ENCODE results near the gene RABEP1. TPM values are rescaled to one million over a fixed set of nuclear protein-coding genes. Genes with fewer than 3 reads are reported as not detected.

The RABEP1 gene
- total and polyA plus RNA-seq, 9 of the 15 experiments (the other 6 are each of a cell fraction or from before 2014, with no cell fraction given), result 8.2 to 38.9 (median 30.3) TPM

DNA sequence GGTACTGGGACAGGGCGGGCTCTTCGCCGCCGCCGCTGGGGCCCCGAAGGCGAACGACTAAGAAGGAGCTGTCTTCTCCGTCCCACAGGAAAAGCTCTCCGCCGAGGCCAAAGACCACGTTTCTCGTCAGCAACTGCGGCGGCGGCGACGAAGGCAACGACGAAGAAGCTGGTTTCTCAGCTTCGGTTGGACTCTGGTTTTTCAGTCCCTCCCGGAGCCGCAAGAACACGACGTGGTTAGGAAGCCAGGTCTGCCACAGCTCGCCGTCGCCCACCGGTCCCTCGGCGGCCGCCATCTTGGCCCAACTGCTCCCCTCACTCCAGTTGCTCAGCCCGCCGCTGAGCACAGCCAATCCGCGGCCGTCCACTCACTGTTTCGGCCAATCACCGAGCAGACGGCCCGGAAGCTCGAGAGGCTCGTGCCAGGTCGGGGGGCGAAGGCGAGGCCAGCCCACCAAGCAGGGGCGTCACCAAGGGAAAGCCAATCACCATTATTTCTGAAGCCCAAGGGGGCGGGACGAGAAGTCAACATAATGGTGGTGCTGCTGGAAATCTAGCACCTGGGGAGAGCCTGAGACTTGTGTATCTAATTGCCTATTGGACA is 137.4 kb downstream of the RABEP1 start, which contains the start of gene NUP88 (continued):
- TF ChIP-seq, protein P1, sequence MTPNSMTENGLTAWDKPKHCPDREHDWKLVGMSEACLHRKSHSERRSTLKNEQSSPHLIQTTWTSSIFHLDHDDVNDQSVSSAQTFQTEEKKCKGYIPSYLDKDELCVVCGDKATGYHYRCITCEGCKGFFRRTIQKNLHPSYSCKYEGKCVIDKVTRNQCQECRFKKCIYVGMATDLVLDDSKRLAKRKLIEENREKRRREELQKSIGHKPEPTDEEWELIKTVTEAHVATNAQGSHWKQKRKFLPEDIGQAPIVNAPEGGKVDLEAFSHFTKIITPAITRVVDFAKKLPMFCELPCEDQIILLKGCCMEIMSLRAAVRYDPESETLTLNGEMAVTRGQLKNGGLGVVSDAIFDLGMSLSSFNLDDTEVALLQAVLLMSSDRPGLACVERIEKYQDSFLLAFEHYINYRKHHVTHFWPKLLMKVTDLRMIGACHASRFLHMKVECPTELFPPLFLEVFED (CRISPR knock-in tag; conservative IDR thresholded peaks at IDR 0.05), result no peak
- TF ChIP-seq ZNF830 (CRISPR knock-in tag; IDR thresholded peaks at IDR 0.05) (no peak), ZBED1 (IDR thresholded peaks at IDR 0.05) (no peak), GTF2F1 (IDR thresholded peaks at IDR 0.05; ENCODE audit: low read depth, low read length) (no peak), POLR2G (IDR thresholded peaks at IDR 0.05; ENCODE audit: low read depth, low read length) (peak; percentile 95)
- TF ChIP-seq, protein P2, sequence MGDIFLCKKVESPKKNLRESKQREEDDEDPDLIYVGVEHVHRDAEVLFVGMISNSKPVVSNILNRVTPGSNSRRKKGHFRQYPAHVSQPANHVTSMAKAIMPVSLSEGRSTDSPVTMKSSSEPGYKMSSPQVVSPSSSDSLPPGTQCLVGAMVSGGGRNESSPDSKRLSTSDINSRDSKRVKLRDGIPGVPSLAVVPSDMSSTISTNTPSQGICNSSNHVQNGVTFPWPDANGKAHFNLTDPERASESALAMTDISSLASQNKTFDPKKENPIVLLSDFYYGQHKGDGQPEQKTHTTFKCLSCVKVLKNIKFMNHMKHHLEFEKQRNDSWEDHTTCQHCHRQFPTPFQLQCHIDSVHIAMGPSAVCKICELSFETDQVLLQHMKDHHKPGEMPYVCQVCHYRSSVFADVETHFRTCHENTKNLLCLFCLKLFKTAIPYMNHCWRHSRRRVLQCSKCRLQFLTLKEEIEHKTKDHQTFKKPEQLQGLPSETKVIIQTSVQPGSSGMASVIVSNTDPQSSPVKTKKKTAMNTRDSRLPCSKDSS (IDR thresholded peaks at IDR 0.05; ENCODE audit: low read depth, partially characterized antibody), result no peak
- TF ChIP-seq, protein P3, sequence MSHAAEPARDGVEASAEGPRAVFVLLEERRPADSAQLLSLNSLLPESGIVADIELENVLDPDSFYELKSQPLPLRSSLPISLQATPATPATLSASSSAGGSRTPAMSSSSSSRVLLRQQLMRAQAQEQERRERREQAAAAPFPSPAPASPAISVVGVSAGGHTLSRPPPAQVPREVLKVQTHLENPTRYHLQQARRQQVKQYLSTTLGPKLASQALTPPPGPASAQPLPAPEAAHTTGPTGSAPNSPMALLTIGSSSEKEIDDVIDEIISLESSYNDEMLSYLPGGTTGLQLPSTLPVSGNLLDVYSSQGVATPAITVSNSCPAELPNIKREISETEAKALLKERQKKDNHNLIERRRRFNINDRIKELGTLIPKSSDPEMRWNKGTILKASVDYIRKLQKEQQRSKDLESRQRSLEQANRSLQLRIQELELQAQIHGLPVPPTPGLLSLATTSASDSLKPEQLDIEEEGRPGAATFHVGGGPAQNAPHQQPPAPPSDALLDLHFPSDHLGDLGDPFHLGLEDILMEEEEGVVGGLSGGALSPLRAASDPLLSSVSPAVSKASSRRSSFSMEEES (CRISPR knock-in tag; IDR thresholded peaks at IDR 0.05), result no peak
- TF ChIP-seq, protein P4, sequence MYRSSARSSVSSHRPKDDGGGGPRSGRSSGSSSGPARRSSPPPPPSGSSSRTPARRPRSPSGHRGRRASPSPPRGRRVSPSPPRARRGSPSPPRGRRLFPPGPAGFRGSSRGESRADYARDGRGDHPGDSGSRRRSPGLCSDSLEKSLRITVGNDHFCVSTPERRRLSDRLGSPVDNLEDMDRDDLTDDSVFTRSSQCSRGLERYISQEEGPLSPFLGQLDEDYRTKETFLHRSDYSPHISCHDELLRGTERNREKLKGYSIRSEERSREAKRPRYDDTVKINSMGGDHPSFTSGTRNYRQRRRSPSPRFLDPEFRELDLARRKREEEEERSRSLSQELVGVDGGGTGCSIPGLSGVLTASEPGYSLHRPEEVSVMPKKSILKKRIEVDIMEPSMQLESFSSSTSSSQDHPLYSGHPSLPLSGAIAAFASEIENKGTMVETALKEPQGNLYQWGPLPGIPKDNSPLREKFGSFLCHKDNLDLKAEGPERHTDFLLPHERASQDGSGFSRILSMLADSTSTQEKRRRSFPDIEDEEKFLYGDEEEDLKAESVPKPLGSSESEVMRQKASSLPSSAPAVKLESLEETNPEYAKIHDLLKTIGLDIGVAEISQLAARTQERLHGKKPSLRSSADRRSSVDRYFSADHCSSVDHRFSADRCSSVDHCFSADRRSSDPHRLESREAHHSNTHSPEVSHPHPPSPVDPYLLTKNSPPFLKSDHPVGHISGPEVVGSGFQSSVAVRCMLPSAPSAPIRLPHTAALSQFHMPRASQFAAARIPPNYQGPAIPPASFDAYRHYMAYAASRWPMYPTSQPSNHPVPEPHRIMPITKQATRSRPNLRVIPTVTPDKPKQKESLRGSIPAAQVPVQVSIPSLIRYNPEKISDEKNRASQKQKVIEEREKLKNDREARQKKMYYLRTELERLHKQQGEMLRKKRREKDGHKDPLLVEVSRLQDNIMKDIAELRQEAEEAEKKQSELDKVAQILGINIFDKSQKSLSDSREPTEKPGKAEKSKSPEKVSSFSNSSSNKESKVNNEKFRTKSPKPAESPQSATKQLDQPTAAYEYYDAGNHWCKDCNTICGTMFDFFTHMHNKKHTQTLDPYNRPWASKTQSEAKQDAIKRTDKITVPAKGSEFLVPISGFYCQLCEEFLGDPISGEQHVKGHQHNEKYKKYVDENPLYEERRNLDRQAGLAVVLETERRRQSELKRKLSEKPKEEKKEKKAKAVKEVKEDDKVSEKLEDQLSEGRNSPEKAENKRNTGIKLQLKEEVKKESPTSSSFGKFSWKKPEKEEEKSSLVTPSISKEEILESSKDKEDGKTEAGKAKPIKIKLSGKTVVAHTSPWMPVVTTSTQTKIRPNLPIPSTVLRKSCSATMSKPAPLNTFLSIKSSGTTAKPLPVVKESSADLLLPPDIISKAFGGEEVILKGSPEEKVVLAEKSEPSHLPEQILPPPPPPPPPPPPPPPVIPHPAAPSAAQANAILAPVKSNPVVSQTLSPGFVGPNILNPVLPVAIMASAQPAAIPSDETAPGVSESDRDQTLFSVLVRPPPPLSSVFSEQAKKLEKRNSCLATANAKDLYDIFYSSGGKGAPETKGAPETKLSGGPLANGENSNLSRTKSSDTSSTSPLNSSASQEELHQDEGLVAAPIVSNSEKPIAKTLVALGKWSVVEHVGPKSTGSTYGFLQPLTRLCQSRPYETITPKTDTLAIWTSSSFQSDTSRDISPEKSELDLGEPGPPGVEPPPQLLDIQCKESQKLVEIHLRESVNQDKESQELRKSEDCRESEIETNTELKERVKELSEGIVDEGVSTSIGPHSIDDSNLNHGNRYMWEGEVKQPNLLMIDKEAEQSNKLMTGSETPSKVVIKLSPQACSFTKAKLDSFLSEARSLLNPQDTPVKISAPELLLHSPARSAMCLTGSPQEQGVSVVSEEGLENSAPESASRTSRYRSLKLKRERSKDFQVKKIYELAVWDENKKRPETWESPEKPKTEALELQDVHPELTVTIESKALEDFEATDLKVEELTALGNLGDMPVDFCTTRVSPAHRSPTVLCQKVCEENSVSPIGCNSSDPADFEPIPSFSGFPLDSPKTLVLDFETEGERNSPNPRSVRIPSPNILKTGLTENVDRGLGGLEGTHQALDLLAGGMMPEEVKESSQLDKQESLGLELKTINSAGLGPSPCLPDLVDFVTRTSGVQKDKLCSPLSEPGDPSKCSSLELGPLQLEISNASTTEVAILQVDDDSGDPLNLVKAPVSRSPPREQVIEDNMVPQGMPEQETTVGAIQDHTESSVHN (IDR thresholded peaks at IDR 0.05; ENCODE audit: borderline replicate concordance in 1 of 2, low read depth in 1 of 2), result no peak
- TF ChIP-seq, protein P5, sequence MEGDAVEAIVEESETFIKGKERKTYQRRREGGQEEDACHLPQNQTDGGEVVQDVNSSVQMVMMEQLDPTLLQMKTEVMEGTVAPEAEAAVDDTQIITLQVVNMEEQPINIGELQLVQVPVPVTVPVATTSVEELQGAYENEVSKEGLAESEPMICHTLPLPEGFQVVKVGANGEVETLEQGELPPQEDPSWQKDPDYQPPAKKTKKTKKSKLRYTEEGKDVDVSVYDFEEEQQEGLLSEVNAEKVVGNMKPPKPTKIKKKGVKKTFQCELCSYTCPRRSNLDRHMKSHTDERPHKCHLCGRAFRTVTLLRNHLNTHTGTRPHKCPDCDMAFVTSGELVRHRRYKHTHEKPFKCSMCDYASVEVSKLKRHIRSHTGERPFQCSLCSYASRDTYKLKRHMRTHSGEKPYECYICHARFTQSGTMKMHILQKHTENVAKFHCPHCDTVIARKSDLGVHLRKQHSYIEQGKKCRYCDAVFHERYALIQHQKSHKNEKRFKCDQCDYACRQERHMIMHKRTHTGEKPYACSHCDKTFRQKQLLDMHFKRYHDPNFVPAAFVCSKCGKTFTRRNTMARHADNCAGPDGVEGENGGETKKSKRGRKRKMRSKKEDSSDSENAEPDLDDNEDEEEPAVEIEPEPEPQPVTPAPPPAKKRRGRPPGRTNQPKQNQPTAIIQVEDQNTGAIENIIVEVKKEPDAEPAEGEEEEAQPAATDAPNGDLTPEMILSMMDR (IDR thresholded peaks at IDR 0.05 in 2 of 3, conservative IDR thresholded peaks at IDR 0.05 in 1 of 3; ENCODE audit: insufficient read depth in 2 of 3, low read depth in 1 of 3, low read length in 3 of 3), result no peak
- TF ChIP-seq, protein P6, sequence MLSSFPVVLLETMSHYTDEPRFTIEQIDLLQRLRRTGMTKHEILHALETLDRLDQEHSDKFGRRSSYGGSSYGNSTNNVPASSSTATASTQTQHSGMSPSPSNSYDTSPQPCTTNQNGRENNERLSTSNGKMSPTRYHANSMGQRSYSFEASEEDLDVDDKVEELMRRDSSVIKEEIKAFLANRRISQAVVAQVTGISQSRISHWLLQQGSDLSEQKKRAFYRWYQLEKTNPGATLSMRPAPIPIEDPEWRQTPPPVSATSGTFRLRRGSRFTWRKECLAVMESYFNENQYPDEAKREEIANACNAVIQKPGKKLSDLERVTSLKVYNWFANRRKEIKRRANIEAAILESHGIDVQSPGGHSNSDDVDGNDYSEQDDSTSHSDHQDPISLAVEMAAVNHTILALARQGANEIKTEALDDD (IDR thresholded peaks at IDR 0.05), result no peak

Data from K562 (cell line).